Suprapubic skin (tissue), 4 donors: Measurements from ENCODE around the gene C1R. TPM values are rescaled to one million over a fixed set of nuclear protein-coding genes. Genes with fewer than 3 reads are reported as not detected.
A peak's percentile ranks its signal among the peaks of the same experiment; 100 is the strongest.

Source experiments
- DNase-seq, 2 donors: peaks; one replicate each; pipeline ENCODE4 v3.0.0-alpha.2; 2019; ENCODE audit warnings: low spot score in 2 of 2
- H3K27ac ChIP-seq: fragments of 200-600 bp; sonication (generic); one replicate; pipeline ENCODE4 v1.5.1; 2019
- H3K27me3 ChIP-seq: fragments of 200-600 bp; sonication (generic); one replicate; pipeline ENCODE4 v1.5.1; 2019
- H3K36me3 ChIP-seq: fragments of 200-600 bp; sonication (generic); one replicate; pipeline ENCODE4 v1.5.1; 2019
- H3K4me1 ChIP-seq: fragments of 200-600 bp; sonication (generic); one replicate; pipeline ENCODE4 v1.5.1; 2019
- H3K4me3 ChIP-seq: fragments of 200-600 bp; sonication (generic); one replicate; pipeline ENCODE4 v1.5.1; 2019; ENCODE audit warnings: mild to moderate bottlenecking
- H3K9me3 ChIP-seq: fragments of 200-600 bp; sonication (generic); one replicate; pipeline ENCODE4 v1.5.1; 2019
- CTCF ChIP-seq, 2 donors: fragments of 200-600 bp in 1 of 2; fragments of 450-650 bp in 1 of 2; sonication (generic) in 1 of 2; IDR thresholded peaks; one replicate each; pipeline ENCODE4 v1.5.1; 2016 to 2019; ENCODE audit warnings: antibody characterized with exemption in 2 of 2, mild to moderate bottlenecking in 1 of 2, moderate library complexity in 1 of 2
- EP300 ChIP-seq: sonication (generic); formaldehyde crosslinking; IDR thresholded peaks from one replicate; pipeline ENCODE4 v1.6.1; 2017; ENCODE audit warnings: antibody characterized with exemption
- POLR2A ChIP-seq, 2 donors: fragments of 450-650 bp; IDR thresholded peaks; one replicate each; pipeline ENCODE4 v1.6.1; 2017; ENCODE audit warnings: antibody characterized with exemption in 2 of 2, mild to moderate bottlenecking in 2 of 2, moderate library complexity in 2 of 2
- POLR2AphosphoS5 ChIP-seq, 3 donors: sonication (generic); formaldehyde crosslinking; IDR thresholded peaks; one replicate each; pipeline ENCODE4 v1.6.1; 2017; ENCODE audit warnings: antibody characterized with exemption in 3 of 3
- WGBS: methylation state at CpG from one replicate; pipeline ENCODE4 v1.1.5; 2018; 5-methylcytosine and 5-hydroxymethylcytosine counted together
- total RNA-seq, 4 donors: library from RNA; depleted of rRNA; stranded (reverse); fragments of >200 nt; gene quantifications; one replicate each; pipeline ENCODE4 v1.1.0, GENCODE V29; 2016

The C1R gene
- 100 to 1,000 TPM in 2 of 4 donors, 10 to 100 TPM in 2; 70.2 to 166 (median 95.4) TPM for total RNA-seq

- H3K27me3 ChIP-seq, result no peaks in the 10 kb centered on the region
- H3K4me1 ChIP-seq, result peaks cover 50% of the 10 kb centered on the region
- H3K9me3 ChIP-seq, result no peaks in the 10 kb centered on the region
- H3K36me3 ChIP-seq, result peaks cover 20% of the 10 kb centered on the region
- DNase-seq, result peak; percentile 90
- no peak for TF ChIP-seq EP300
- peak in 2 of 3 donors; percentile 30 to 50 for TF ChIP-seq POLR2AphosphoS5 (IDR thresholded peaks at IDR 0.05)
- TF ChIP-seq POLR2A (IDR thresholded peaks at IDR 0.05), result peak in 1 of 2 donors; percentile 58
- TF ChIP-seq CTCF (IDR thresholded peaks at IDR 0.05), result peak; percentile 84 to 90
- peak within 1 kb of the TSS; percentile 52 for H3K4me3 ChIP-seq
- H3K27ac ChIP-seq, result peak within 1 kb of the TSS; percentile 90
- 7% methylated on average over 16 of the region's 16 CpGs for WGBS
Measured at GRCh38 chr12:7092229-7092985, at the start of gene C1R. C1R (minus strand) TSS chr12:7092445; CDS start chr12:7092388, 57 bp downstream.

GRCh38 chr12:7141351-7142005 lies 49.2 kb upstream of the C1R start:
- no peaks in the 10 kb centered on the region for H3K27me3 ChIP-seq
- no peaks in the 10 kb centered on the region for H3K9me3 ChIP-seq
- TF ChIP-seq CTCF (IDR thresholded peaks at IDR 0.05) (no peak), POLR2A (IDR thresholded peaks at IDR 0.05) (no peak), POLR2AphosphoS5 (IDR thresholded peaks at IDR 0.05) (no peak), EP300 (no peak)

GRCh38 chr12:7139200-7139599 lies 47.0 kb upstream of the C1R start:
- Histone ChIP-seq H3K4me1 (peaks cover under 1% of the 10 kb centered on the region), H3K9me3 (no peaks in the 10 kb centered on the region), H3K27ac (no peak overlapping the region), H3K27me3 (no peaks in the 10 kb centered on the region), H3K4me3 (no peak overlapping the region), H3K36me3 (peaks cover 22% of the 10 kb centered on the region)
- no peak for TF ChIP-seq CTCF (IDR thresholded peaks at IDR 0.05)
- DNase-seq, result no peak
- WGBS, result 93% methylated on average over 2 of the region's 2 CpGs

More at GRCh38 chr12:7141351-7142005, 49.2 kb upstream of the C1R start:
- no peak for DNase-seq
- Histone ChIP-seq H3K4me3 (no peak overlapping the region), H3K27ac (no peak overlapping the region), H3K4me1 (peaks cover 10% of the 10 kb centered on the region), H3K36me3 (peaks cover 15% of the 10 kb centered on the region)
- WGBS, result 96% methylated on average over 7 of the region's 7 CpGs

- Histone ChIP-seq H3K36me3 (peaks cover 23% of the 10 kb centered on the region), H3K27me3 (no peaks in the 10 kb centered on the region), H3K27ac (no peak overlapping the region), H3K9me3 (no peaks in the 10 kb centered on the region), H3K4me1 (no peaks in the 10 kb centered on the region), H3K4me3 (no peak overlapping the region)
- DNase-seq, result no peak
- no peak for TF ChIP-seq EP300
- 65% methylated on average over 4 of the region's 4 CpGs for WGBS
Measured at GRCh38 chr12:7137908-7138307, 45.7 kb upstream of the C1R start.

- Histone ChIP-seq H3K36me3 (peaks cover 22% of the 10 kb centered on the region), H3K27ac (no peak overlapping the region), H3K4me3 (no peak overlapping the region), H3K9me3 (no peaks in the 10 kb centered on the region), H3K4me1 (no peaks in the 10 kb centered on the region), H3K27me3 (no peaks in the 10 kb centered on the region)
- 97% methylated on average over 3 of the region's 3 CpGs for WGBS
- no peak for DNase-seq
- TF ChIP-seq POLR2A (IDR thresholded peaks at IDR 0.05) (no peak), CTCF (IDR thresholded peaks at IDR 0.05) (no peak), EP300 (no peak), POLR2AphosphoS5 (IDR thresholded peaks at IDR 0.05) (no peak)
Measured at GRCh38 chr12:7136676-7137075, 44.4 kb upstream of the C1R start.
